GM12865 (cell line): ENCODE measurements around the gene GRK4.
"Not testable (repeated sequence)": the region's sequence is repeated elsewhere in the genome, so short reads cannot be mapped to it uniquely, and the experiment has no call there.

ENCODE experiments used
- DNase-seq: peaks from one replicate; pipeline ENCODE4 v3.0.0; 2010; ENCODE audit warnings: low read depth
- H3K4me3 ChIP-seq: 2 replicates; pipeline ENCODE4 v1.5.1; 2011; ENCODE audit warnings: mild to moderate bottlenecking, low read depth, low read length, control low read depth
- CTCF ChIP-seq: IDR thresholded peaks from 2 replicates; pipeline ENCODE4 v1.5.1; 2011; ENCODE audit warnings: low read length, control low read depth, low read depth, inconsistent platforms; ENCODE audit not compliant: insufficient read depth; ENCODE audit errors: missing control alignments

GRK4 gene

GRCh38 chr4:2943364-2944090, 19.8 kb upstream of the GRK4 start:
- DNase-seq = no peak
- TF ChIP-seq CTCF = no peak
- no peak overlapping the region for H3K4me3 ChIP-seq

- TF ChIP-seq CTCF = no peak
- no peak for DNase-seq
- H3K4me3 ChIP-seq = no peak overlapping the region
These were observed 19.3 kb upstream of the GRK4 start for GRCh38 chr4:2944091-2944482.

DNA sequence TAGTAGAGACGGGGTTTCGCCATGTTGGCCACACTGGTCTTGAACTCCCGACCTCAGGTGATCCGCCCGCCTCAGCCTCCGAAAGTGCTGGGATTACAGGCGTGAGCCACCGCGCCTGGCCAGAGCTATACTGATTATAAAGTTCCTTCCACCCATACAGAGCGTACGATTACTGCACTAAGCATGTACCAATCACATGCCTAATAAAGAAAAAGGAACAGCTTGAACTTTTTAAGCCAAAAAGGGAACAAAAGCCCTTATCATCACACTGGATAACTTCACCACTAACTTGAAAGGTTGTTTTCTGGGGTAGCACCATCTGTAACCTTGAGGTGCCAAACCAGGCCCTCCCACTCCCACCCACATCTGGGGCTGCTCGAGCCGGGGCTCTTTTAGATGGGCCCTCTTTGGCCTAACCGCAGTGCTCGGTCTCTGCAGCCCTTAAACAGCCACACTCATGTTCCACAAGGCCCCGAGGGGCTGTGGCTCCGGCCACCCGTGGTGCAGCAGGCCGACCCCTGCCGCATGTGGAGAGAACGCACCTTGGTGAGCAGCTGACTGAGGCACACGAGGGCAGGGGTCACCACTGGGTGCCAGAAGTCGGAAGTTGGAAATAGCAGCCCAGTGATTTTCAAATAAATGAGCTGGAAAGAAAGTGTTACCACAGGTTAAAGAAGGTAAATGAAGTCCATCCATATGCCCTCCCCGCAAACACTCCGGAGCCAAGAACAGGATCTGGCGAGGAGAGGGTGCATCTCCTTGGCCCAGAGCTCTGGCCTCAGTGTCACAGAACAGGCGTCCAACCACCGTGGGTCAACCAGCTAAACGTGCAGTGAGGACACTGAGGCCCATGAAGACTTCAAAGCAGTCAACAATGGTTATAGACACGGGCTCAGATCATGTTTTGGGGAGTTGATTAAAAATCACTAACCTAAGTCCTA, 18.5 kb upstream of the GRK4 start:
- no peak for DNase-seq
- H3K4me3 ChIP-seq = no peak overlapping the region
- TF ChIP-seq CTCF = no peak

GRCh38 chr4:2945619-2946604, 17.5 kb upstream of the GRK4 start:
- DNase-seq, H3K4me3 ChIP-seq: not testable (repeated sequence)

- DNase-seq = no peak
- H3K4me3 ChIP-seq = no peak overlapping the region
- TF ChIP-seq CTCF = no peak
These were observed 16.4 kb upstream of the GRK4 start for GRCh38 chr4:2946812-2947600.

DNA sequence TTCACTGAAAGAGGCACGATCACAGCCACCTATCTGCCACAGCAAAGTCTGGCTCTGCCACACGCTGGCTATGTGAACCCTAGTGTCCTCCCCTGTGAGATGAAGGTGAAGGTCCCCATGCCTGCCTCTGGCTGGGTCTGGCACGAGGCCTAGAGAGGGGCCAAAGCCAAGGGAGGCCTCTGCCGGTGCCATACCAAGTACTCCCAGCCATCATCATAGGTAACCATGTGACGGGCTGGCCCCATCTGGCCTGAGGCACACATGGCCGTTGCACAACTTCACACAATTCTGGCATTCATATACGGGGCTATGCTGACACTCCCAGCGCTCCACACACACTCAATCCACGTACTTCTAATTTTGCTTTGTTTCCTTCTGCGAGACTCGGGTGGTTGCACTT, 15.4 kb upstream of the GRK4 start:
- no peak overlapping the region for H3K4me3 ChIP-seq
- TF ChIP-seq CTCF = no peak
- DNase-seq = no peak
